HEK293 (cell line): ENCODE data around the gene PPM1N.

Source experiments
- GFI1B ChIP-seq: fragments of 450-650 bp; formaldehyde crosslinking; IDR thresholded peaks from 2 replicates; pipeline ENCODE4 v1.5.1; 2016; ENCODE audit warnings: missing biosample characterization, missing genetic modification characterization
- ZFP3 ChIP-seq: fragments of 450-650 bp; formaldehyde crosslinking; IDR thresholded peaks from 2 replicates; pipeline ENCODE4 v1.5.1; 2016; ENCODE audit warnings: low read depth, missing biosample characterization, missing genetic modification characterization
- ZNF311 ChIP-seq: fragments of 450-650 bp; formaldehyde crosslinking; IDR thresholded peaks from 2 replicates; pipeline ENCODE4 v1.5.1; 2017; ENCODE audit warnings: missing biosample characterization, missing genetic modification characterization, borderline replicate concordance
- ZNF391 ChIP-seq: fragments of 450-650 bp; formaldehyde crosslinking; IDR thresholded peaks from 2 replicates; pipeline ENCODE4 v1.5.1; 2016; ENCODE audit warnings: low read depth, missing biosample characterization, missing genetic modification characterization, borderline replicate concordance
- ZNF707 ChIP-seq: fragments of 450-650 bp; formaldehyde crosslinking; IDR thresholded peaks from 2 replicates; pipeline ENCODE4 v1.5.1; 2016; ENCODE audit warnings: missing biosample characterization, missing genetic modification characterization
- ZNF792 ChIP-seq: fragments of 450-650 bp; formaldehyde crosslinking; IDR thresholded peaks from 2 replicates; pipeline ENCODE4 v1.5.1; 2016; ENCODE audit warnings: missing biosample characterization, missing genetic modification characterization
- TF ChIP-seq, protein P1 (sequence below): fragments of 450-650 bp; formaldehyde crosslinking; IDR thresholded peaks from 2 replicates; pipeline ENCODE4 v1.5.1; 2016; ENCODE audit warnings: missing biosample characterization, missing genetic modification characterization
- TF ChIP-seq, protein P2 (sequence below): fragments of 450-650 bp; formaldehyde crosslinking; IDR thresholded peaks from 2 replicates; pipeline ENCODE4 v1.5.1; 2017; ENCODE audit warnings: missing biosample characterization, missing genetic modification characterization
- TF ChIP-seq, protein P3 (sequence below): fragments of 450-650 bp; formaldehyde crosslinking; IDR thresholded peaks from 2 replicates; pipeline ENCODE4 v1.5.1; 2016; ENCODE audit warnings: missing biosample characterization, missing genetic modification characterization
- TF ChIP-seq, protein P4 (sequence below): IDR thresholded peaks from 2 replicates; pipeline ENCODE4 v1.6.1; 2011; ENCODE audit warnings: mild to moderate bottlenecking, low read depth, low read length, borderline replicate concordance
- TF ChIP-seq, protein P5 (sequence below): fragments of 450-650 bp; formaldehyde crosslinking; IDR thresholded peaks from 2 replicates; pipeline ENCODE4 v1.5.0; 2017; ENCODE audit warnings: missing biosample characterization, missing genetic modification characterization, borderline replicate concordance

DNA sequence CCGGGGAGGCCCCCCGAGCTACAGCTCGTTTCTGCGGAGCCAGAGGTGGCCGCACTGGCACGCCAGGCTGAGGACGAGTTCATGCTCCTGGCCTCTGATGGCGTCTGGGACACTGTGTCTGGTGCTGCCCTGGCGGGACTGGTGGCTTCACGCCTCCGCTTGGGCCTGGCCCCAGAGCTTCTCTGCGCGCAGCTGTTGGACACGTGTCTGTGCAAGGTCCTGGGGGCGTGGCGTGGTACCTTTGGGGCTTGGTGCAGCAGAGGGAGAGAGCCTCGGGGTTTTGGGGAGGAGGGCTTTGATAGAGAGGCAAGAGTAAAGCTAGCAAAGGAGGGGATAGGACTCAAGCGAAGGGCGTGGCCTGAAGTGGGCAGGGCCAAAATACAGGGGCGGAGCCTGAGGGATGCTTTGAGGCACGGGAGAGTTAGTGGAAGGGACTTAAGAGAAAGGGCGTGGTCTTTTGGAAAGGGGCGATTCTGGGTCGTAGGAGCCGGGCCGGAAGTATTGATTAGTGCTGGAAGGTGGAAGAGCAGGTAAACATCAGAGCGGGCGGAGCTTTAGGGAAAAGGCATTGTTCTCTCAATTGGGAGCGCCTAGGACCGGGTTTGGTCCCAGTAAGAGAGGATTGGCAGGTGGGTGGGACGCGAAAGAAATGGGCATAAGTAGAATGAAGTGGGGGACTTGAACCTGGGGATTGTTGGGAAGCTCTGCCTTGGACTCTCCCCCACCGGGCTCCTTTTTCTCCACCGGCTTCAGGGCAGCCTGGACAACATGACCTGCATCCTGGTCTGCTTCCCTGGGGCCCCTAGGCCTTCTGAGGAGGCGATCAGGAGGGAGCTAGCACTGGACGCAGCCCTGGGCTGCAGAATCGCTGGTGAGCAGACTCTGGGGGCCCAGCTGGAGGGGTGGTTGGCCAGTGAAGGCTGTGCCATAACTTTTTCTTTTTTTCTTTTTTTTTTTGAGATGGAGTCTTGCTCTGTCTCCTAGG, 1.2 kb downstream of the PPM1N start:
- no peak for TF ChIP-seq ZNF391 (tag by site-specific recombination)
- TF ChIP-seq, protein P1, sequence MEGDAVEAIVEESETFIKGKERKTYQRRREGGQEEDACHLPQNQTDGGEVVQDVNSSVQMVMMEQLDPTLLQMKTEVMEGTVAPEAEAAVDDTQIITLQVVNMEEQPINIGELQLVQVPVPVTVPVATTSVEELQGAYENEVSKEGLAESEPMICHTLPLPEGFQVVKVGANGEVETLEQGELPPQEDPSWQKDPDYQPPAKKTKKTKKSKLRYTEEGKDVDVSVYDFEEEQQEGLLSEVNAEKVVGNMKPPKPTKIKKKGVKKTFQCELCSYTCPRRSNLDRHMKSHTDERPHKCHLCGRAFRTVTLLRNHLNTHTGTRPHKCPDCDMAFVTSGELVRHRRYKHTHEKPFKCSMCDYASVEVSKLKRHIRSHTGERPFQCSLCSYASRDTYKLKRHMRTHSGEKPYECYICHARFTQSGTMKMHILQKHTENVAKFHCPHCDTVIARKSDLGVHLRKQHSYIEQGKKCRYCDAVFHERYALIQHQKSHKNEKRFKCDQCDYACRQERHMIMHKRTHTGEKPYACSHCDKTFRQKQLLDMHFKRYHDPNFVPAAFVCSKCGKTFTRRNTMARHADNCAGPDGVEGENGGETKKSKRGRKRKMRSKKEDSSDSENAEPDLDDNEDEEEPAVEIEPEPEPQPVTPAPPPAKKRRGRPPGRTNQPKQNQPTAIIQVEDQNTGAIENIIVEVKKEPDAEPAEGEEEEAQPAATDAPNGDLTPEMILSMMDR (tag by site-specific recombination), result no peak
- TF ChIP-seq ZNF792 (tag by site-specific recombination), result no peak
- TF ChIP-seq, protein P2, sequence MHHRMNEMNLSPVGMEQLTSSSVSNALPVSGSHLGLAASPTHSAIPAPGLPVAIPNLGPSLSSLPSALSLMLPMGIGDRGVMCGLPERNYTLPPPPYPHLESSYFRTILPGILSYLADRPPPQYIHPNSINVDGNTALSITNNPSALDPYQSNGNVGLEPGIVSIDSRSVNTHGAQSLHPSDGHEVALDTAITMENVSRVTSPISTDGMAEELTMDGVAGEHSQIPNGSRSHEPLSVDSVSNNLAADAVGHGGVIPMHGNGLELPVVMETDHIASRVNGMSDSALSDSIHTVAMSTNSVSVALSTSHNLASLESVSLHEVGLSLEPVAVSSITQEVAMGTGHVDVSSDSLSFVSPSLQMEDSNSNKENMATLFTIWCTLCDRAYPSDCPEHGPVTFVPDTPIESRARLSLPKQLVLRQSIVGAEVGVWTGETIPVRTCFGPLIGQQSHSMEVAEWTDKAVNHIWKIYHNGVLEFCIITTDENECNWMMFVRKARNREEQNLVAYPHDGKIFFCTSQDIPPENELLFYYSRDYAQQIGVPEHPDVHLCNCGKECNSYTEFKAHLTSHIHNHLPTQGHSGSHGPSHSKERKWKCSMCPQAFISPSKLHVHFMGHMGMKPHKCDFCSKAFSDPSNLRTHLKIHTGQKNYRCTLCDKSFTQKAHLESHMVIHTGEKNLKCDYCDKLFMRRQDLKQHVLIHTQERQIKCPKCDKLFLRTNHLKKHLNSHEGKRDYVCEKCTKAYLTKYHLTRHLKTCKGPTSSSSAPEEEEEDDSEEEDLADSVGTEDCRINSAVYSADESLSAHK (tag by site-specific recombination), result no peak
- TF ChIP-seq ZNF311 (tag by site-specific recombination), result no peak
- TF ChIP-seq ZFP3 (tag by site-specific recombination), result no peak
- TF ChIP-seq, protein P3, sequence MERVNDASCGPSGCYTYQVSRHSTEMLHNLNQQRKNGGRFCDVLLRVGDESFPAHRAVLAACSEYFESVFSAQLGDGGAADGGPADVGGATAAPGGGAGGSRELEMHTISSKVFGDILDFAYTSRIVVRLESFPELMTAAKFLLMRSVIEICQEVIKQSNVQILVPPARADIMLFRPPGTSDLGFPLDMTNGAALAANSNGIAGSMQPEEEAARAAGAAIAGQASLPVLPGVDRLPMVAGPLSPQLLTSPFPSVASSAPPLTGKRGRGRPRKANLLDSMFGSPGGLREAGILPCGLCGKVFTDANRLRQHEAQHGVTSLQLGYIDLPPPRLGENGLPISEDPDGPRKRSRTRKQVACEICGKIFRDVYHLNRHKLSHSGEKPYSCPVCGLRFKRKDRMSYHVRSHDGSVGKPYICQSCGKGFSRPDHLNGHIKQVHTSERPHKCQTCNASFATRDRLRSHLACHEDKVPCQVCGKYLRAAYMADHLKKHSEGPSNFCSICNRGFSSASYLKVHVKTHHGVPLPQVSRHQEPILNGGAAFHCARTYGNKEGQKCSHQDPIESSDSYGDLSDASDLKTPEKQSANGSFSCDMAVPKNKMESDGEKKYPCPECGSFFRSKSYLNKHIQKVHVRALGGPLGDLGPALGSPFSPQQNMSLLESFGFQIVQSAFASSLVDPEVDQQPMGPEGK (tag by site-specific recombination), result no peak
- TF ChIP-seq ZNF707 (tag by site-specific recombination), result no peak
- TF ChIP-seq, protein P4, sequence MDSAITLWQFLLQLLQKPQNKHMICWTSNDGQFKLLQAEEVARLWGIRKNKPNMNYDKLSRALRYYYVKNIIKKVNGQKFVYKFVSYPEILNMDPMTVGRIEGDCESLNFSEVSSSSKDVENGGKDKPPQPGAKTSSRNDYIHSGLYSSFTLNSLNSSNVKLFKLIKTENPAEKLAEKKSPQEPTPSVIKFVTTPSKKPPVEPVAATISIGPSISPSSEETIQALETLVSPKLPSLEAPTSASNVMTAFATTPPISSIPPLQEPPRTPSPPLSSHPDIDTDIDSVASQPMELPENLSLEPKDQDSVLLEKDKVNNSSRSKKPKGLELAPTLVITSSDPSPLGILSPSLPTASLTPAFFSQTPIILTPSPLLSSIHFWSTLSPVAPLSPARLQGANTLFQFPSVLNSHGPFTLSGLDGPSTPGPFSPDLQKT, result no peak
- TF ChIP-seq, protein P5, sequence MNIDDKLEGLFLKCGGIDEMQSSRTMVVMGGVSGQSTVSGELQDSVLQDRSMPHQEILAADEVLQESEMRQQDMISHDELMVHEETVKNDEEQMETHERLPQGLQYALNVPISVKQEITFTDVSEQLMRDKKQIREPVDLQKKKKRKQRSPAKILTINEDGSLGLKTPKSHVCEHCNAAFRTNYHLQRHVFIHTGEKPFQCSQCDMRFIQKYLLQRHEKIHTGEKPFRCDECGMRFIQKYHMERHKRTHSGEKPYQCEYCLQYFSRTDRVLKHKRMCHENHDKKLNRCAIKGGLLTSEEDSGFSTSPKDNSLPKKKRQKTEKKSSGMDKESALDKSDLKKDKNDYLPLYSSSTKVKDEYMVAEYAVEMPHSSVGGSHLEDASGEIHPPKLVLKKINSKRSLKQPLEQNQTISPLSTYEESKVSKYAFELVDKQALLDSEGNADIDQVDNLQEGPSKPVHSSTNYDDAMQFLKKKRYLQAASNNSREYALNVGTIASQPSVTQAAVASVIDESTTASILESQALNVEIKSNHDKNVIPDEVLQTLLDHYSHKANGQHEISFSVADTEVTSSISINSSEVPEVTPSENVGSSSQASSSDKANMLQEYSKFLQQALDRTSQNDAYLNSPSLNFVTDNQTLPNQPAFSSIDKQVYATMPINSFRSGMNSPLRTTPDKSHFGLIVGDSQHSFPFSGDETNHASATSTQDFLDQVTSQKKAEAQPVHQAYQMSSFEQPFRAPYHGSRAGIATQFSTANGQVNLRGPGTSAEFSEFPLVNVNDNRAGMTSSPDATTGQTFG (tag by site-specific recombination), result no peak
- TF ChIP-seq GFI1B (tag by site-specific recombination), result no peak
